Measurements from ENCODE around the gene XAGE3.

The XAGE3 gene

GRCh38 chrX:52839137-52839536, 28.7 kb downstream of the XAGE3 start:
- DNase-seq, result no peak

GRCh38 chrX:52830551-52830950, 37.3 kb downstream of the XAGE3 start:
- DNase-seq, result no peak

DNA sequence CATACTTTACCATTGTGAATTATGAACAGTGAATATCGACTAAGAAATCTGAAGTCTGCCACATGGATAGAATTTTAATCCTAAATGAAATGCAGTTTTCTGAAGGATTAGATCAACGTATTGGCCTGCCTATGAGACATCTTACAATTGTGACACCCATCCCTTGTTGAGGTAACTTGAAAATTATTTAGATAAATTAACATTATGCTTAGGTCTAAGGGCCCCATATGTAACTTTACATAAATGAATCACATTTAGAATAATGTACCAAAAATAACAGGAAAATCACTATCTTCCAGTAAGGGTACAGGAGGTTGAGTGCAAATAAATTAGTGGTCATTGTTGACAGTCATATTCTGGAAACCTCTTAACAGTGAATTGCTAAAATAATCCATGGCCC, 43.3 kb downstream of the XAGE3 start:
- no peak for DNase-seq

GRCh38 chrX:52821079-52821760, 46.7 kb downstream of the XAGE3 start:
- no peak for DNase-seq

DNA sequence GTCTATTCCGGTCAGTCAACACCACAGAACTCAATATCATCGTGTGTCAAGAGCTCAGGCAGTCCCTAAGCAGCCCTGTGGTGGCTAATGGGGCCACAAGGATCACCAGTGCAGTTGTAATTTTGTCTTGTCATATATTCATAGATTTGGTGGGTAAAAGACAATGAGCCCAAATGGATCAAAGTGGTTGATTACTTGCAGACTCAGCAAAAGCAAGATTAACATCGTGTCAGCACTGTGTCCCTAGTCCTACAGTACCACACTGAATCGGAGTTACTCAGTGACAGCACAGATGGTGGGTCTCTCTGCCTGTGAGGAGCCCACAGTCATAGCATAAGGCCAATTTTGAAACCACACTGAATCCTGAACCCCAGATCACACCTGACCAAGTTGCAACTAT, 48.1 kb downstream of the XAGE3 start:
- no peak for DNase-seq
